ENCODE data around the gene GFRA1.

DNA sequence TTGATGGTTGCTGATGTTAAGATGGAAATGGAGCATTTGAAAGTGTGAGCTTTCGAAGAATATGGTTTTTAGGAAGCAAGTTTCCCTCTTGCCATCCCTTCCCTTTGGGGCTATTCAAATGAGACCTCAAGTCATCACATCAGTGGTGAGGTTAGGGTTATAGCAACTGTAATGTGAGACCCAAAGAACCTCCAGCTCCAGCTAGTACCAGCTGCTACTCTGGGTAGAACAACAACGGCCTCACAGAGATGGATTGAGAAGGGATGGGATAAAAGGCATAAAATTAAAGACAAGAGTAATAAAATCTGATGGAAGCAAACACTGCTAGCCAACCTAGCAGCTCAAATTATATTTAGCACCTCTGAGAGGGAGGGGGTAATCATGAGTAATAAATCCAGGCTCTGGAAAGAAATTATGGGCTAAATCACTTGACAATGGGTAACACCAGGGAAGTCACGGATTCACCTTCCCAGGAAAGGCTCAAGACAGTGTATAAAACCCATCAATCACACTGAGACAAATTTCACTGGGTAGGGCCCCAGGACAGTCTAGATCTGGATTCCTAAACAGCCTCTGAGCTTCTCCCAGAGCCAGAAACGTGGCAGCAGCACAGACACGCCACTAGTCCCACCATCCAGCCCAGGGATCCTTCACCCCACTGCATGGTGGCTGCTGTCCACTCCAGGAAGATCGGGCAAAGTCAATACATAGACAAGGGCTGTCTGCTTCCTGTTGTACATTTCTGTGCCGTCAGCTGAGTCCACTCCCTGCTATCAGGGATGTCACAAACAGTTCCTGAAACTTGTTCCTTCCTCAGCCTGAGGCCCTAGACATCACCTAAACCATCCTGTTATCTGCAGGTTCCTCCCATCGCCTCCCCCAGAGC is 151.1 kb downstream of the GFRA1 start:
- TF ChIP-seq, protein P1, sequence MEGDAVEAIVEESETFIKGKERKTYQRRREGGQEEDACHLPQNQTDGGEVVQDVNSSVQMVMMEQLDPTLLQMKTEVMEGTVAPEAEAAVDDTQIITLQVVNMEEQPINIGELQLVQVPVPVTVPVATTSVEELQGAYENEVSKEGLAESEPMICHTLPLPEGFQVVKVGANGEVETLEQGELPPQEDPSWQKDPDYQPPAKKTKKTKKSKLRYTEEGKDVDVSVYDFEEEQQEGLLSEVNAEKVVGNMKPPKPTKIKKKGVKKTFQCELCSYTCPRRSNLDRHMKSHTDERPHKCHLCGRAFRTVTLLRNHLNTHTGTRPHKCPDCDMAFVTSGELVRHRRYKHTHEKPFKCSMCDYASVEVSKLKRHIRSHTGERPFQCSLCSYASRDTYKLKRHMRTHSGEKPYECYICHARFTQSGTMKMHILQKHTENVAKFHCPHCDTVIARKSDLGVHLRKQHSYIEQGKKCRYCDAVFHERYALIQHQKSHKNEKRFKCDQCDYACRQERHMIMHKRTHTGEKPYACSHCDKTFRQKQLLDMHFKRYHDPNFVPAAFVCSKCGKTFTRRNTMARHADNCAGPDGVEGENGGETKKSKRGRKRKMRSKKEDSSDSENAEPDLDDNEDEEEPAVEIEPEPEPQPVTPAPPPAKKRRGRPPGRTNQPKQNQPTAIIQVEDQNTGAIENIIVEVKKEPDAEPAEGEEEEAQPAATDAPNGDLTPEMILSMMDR (conservative IDR thresholded peaks at IDR 0.05; ENCODE audit: low read depth, low read length) = no peak
- TF ChIP-seq EZH2 (IDR thresholded peaks at IDR 0.05; ENCODE audit: borderline replicate concordance, low read depth, low read length, poor library complexity, severe bottlenecking) = no peak

All from A673 (cell line).